GM18868 (cell line): ENCODE results near the gene CMSS1.

Experiments used
- ATAC-seq: cut with Tn5 transposase; IDR thresholded peaks from one replicate; pipeline ENCODE4 v1.9.1; 2021; ENCODE audit warnings: mild to moderate bottlenecking, moderate library complexity; ENCODE audit not compliant: unreplicated experiment

CMSS1 gene

DNA sequence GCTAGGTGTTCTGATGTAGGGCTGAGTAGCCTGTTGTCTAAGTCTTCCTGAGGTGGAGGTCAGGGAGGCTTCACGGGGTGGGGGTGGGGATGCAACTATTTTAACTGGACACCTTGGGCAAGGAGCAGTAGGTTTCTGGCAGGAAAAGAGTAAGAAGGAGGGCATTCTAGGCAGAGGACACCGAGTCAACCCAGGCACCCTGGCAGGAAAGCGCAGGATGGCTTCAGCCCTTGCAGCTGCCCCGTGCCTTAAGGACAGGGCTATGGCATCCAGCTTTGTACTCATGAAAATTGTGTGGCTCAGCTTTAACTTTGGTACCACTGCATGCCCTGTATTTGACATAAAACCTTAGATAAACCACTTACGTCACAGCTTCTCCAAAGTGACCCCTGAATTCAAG is 303.0 kb downstream of the CMSS1 start:
- ATAC-seq, result no peak

DNA sequence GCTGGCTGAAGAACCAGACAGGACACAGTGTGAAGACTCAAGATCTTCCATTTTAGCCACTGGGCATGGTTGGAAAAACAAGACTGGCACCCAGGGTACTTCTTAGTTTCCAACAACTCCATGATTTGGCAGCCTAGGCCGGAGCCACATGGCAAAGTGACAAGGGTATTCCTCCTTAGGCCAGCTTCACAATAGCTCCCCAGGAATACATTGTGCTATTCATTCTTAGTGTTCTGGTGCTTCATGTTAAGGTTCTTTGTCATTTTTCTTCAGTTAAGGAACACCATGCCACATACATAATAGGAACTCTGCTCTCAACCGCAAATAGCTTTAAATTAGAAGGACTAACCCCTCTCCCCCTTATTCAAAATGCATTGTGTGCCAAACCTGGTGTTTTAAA is 304.7 kb downstream of the CMSS1 start:
- ATAC-seq, result no peak

DNA sequence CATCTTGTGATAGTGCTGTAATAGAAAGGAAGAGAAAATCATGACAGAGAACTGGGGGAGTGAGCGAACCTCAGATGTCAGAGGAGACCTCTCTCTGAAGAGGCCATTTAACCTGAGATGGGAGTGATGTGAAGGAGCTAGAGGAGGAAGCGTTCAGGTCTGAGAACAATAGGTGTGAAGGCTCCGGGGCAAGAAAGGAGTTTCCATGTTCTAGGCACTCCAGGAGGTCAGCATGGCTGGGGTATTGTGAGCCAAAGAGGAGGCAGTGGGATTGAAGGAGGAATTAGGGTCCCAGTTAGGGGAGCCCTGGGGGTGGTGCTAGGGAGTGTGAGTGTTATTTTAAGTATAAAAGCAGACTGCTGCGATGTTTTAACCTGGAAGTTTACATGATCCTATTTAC is 305.4 kb downstream of the CMSS1 start:
- no peak for ATAC-seq

DNA sequence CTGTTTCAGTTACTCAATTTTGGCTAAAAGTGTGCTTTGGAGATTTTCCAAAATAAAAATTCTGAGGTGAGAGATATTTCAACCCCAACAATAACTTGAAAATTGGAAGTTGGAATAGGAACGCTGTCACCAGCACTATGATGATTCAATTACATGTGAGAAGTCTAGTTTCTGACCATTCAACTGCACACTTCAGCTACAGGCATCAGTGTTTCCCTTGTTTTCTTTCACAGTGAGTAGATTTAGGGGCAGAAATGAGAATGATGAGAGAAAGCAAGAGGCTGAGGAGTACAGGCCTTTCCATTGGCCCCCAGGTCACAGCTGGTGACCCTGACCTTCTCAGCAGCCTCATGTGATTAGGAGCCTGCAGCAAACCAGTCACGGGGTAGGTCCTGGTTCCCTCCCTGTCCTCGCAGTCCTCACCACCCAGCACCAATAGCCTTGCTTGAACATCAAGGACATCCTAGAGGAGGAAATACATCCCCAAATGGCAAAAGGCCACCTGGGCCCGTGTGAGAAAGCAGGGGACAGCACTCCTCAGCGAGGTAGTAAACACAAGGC is 306.6 kb downstream of the CMSS1 start:
- no peak for ATAC-seq

DNA sequence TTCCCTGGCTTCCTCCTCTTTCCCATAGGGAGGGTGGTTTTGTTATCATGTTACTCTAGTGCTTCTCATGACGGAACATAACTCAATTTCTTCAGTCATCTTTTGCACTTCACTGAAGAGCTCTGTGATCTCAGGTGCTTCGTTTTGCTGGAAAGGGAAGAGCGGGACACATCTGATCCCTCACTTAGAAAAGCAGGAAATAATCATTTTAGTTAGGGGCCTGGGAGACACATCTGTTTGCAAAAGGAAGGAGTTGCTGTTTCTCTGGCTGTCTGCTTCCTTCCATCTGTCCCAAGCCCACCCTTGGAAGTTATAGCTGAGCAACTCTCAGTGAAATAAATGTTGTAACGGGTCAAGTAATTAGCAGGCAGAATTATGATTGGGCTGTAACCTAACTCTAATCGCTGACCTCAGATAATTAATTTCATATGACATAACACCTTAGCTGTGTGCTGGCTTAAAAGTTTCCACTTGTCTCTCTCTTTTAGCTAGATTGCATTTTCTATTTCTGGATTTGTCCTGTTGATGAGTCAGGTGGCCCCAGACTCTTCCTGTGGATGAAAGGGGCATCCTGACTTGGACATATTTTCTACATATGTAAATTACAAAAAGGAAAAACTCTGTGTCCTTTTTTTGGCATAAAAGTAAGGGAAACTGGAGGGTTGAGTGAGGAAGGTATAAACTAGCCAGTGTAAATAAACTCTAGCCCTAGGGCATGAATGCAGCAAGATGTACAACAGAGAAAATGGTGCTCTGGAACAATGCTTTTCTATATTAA is 307.7 kb downstream of the CMSS1 start:
- no peak for ATAC-seq

DNA sequence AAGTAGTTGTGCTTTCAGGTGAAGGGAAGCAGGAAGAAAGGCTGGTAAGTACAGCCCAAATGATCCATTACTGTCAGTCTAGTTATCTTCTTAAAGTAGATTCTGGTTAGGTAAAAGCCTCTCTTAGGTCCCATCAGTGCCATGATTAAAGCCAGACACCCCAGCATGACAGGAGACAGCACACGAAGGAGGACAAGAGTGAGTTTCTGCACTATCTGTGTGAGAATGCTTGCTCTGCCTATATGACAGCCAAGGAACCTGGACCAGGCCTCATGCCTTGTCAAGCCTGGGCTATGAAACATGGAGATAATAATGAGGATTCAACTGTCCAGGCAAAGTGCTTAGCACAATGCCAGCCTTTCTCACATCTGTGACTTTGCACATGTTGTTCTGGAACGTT is 310.1 kb downstream of the CMSS1 start:
- no peak for ATAC-seq

DNA sequence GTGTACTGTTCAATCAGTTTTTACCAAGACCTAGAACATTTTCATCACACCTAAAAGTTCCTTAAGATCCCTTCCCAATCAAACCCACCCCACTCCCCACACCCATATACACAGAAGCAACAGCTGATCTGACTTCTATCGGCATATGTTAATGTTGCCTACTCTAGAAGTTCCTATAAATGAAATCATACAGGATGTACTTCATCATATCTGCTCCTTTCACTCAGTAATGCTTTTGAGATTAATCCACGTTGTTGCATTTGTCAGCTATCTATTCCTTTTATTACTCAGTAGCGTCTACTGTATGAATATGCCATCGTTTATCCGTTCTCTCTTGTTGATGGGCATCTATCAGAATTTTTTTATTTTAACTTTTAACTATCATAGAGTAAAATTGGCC is 310.9 kb downstream of the CMSS1 start:
- ATAC-seq, result no peak

DNA sequence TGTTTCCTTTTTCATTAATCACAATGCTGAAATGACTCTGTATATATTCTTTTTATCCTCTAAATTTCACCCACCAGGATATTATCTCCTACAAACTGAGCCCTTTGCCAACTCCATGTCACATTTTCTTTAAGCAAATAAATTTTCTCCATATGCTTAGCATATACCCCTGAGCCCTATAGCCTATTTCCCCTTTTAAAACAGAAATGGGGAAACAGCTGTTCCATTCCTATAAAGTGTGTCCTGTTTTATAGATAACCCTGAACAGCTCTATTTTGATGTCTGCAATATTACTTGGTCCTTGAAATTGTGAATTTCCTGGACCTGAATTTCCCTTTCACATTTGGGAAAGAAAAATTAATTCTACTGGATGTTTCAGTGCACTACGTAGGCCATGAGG is 312.3 kb downstream of the CMSS1 start:
- no peak for ATAC-seq

DNA sequence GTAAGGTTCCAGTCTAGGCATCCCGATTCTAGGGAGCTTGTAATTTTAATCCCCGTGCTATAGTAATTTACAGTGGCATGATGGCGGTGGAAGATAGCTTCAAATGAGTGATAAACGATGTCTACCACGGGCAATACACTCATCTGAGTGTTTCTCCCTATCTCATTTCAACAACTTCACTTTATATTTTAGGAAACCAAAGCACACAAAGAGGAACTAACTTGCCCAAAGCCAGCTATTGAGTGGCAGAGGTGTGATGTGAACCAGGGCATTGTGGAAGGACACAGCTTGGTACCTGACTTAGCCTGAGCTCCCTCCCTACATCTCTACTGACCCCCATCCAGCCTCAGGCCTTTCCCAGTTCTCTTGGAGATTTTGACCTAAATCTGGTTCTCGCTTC is 313.6 kb downstream of the CMSS1 start:
- no peak for ATAC-seq

DNA sequence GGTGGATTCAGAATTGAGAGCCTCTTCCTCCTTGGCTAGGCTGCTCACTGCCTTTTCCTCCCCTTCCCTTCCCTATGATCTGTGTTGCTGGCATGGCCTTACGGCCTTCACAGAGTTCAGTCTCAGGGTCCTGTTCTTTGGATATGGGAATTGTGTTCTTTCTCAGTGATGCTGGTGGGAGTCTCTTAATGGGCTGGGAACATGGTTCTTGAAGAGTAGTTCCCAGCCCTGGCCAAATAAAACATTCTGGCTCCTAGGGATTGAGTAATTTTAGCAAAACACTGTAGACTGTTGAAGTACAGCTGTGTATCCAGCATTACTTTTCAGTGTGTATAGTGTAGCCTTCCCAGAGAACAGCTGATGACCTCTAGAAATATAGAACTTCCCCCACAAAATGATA is 319.3 kb downstream of the CMSS1 start:
- ATAC-seq, result no peak

DNA sequence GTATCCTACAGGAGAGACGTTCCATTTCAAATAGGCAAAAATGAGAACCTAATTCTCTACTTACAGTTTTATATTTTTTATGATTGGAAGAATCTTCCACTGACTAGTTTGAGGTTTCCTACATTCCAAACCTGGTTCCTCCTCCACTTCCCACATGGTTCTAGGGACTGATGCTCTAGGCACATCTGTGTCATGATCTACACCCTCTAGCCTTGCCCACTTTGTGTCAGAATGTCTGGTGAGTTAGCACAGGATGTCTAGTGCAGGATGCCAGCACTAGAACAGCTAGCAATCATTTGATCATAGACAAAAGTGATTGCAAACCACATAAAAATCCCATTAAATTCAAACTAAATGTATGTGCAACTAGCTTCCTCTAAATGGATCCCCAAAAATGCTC is 323.3 kb downstream of the CMSS1 start:
- no peak for ATAC-seq

DNA sequence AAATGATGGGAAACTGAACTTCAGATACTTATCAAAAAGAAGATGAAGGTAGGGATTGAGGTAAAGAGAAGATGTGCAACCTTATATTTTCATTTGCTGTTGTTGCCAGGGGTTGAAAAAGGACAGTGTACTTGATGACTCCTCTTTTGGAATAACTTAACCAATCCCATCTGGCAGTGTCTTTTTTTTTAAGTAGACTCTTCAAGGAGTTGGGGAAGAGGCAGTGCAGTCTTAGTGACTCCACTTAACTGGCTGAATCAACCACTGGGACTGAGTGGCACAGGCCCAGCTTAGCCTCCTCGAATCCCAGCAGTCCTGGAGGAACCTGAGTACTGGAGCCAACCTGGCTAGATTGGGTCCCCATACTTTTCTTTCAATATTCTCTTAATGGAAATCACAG is 323.9 kb downstream of the CMSS1 start:
- no peak for ATAC-seq

DNA sequence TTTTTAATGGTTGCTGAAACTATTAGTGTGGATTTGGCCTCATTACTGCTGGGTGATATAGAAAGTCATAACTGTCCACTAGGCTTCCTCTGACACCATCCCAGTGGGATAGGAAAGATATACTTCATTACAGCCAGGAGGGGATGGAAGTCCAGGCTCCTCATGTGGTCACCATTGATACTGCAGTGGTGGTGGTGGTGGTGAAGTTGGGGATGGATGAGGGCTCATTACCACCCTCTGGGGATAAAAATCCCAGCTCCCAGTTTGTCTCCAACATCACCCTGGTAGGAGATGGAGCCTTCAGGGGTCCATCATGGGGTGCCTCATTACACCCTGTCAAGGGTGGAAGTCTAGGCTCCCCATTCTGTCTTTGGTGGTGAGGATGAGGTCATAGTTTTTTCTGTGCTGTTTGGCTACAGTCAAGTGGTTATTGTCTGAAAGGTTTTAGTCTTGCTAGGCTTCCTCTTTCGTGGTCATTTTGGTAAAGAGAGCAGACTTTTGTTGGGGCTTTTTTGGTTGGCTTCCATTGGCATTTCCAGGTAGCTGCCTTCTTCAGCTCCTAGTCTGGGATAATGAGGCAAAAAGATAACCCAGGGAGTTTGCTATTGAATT is 326.7 kb downstream of the CMSS1 start:
- peak; percentile 96 for ATAC-seq

DNA sequence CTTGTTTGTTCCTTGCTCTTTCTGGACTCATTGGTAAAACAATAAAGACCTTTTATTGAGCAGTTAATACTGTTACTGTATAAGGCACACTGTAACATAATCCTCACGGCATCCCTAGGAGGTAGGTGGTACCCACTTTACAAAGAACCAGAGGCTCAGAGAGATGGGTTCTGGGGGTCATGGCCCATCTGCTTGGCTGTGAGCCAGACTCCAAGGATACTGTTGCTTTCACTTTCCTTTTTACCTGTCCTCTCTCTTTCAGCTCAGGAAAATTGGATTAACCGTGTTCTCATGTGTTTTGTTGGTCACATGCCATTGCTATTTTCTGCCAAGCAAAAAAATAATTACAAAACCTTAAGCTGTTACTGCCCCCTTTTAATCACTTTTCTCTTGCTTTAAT is 331.5 kb downstream of the CMSS1 start:
- ATAC-seq, result no peak

DNA sequence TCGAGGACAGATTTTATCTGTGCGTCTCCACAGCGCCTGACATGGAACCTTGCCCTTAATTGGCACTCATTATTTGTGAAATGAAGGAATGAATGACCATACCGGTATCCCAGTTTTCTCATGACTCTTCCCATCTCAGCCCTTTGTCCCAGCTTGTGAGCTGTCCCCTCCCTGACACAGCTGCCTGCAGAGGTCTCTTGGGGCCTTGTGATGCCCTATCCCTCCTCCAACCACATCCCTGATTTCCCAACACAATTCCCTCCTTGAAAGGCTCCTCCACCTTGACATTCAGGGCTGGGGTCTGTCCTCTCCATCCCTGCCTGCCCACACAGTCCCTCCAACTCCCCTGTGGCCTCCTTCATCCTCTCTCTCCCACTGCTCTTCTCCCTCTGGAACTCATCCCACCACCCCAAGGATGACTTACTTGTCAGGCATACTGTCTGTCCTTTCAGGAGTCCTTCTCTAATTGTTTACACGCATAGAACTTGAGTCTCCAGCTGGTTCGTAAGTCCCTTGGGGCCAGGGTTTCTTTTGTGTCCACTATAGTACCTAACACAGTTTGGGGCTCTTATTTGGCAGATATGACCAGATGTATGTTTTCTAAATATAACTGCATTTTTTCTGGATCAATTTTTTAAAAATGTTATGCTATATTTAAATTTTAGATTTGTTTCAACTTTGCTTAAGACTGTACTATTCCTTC is 332.2 kb downstream of the CMSS1 start:
- ATAC-seq, result no peak

DNA sequence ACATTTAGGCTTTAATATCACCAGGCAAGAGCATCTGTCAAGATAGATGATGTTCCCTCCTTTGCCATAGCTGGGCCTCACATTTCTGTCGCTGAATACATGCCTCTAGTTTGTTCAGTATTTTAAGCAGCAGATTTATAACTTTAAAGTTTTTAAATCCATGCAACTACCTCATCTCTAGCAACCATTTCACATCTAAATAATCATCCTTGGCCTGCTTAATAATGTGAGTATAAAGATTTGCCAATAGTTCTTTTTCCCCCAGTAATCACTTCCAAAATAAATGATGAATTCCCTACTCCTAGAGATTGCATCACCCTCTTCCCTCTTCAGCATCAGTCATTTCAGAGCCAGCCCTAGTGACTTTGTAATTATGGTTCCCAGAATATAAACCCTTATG is 332.8 kb downstream of the CMSS1 start:
- ATAC-seq, result no peak

DNA sequence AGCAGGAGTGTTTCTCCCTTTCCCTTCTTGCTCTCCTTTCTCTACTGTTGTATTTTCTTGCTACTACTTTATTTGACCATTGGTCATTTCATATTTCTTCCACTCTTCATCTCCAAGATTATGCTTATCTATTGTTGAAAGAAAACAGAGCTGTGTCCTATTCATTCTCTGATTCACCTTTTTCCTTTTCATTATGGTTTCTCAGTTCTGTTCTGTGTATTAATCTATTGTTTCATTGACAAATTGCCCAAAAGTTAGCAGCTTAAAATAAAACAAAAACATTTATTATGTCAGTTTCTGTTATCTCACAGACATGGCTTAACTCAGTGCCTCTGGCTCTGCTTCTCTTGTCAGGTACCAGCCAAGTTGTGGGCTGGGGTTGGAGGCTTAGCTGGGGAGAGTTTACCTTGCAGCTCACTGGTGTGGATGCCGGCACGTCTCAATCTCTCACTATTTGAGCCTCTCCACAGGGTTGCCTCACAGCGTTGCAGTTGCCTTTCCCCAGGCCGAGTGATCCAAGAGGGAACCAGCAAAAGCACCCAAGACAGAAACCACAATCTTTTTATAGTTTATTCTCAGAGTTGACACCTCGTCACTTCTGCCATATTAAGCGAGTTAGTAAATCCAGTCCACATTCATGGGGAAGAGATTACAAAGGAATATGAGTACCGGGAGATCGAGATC is 333.5 kb downstream of the CMSS1 start:
- ATAC-seq, result no peak

DNA sequence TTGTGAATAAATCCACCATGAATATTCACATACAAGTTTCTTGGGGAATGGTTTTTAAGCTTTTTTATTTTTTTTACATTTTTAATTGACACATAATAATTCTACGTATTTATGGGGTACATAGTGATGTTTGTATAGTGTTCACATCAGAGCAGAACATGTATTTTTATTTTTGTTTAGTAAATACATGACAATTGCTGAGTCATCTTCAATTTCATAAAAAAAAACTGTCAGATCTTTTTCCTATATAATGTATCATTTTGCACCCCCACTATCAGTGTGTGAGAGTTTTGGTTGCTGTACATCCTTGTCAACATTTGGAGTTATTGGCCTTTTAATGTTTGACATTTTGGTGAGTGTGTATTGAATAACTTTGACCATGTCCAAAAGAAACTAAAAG is 336.5 kb downstream of the CMSS1 start:
- no peak for ATAC-seq

DNA sequence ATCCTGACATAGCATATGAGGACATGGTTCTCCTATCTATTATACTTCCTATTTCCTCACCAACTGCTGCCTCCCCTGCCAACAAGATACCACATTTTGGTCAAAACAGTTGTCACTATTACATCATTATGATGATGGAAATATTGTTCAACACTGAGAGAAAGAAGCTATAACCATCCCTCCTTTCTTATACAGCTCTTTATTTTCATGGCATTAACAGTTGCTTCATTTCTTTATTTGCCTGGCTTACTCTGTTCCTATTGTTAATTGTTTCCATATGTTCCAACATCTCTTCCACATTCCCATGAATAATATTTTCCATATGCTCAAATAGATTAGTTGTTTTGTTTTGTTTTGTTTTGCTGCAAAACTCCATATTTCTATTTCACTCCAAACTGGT is 337.5 kb downstream of the CMSS1 start:
- ATAC-seq, result no peak

DNA sequence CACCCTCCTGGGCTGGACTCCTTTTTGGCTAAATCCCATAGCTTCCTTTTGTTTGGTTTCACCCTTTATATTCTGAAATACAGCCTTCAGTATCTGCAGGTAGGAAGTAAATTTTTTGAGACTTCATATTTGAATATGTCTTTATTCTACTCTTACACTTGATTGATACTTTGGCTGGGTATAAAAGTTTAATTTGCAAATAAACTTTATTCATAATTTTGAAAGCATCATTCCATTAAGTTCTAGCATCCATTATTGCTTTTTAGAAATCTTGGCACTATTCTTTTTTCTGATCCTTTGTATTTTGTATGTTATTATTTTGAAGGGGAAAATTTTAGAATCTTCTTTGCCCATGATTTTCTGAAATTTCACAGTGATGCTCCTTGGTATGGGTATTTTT is 337.9 kb downstream of the CMSS1 start:
- no peak for ATAC-seq

DNA sequence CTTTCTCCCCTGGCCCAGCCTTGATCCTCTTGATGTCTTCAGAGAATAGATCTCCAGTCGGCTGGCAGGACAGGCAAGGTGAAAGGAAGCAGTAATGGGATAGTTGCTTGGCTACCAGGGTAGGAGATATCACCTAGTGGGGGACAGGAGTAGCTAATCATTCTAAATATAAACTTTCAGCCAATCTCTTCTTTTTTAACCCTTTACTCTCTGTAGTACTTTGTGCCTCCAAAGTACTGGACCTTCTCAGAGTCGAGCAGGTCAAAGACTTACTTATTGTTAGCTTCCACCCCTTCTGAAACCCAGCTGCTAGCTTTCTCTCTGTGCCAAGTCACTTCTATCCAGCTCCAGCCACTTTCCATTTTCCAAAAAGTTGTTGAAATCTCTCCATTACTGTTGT is 340.0 kb downstream of the CMSS1 start:
- no peak for ATAC-seq
